NCI-H2196 treated with DMSO at 0.1 percent for 48 hours (cell line): Measurements from ENCODE around the gene ZNF28.
"Not testable (repeated sequence)": the region's sequence is repeated elsewhere in the genome, so short reads cannot be mapped to it uniquely, and the experiment has no call there.

Experiments
- DNase-seq: peaks from one replicate; lab custom pipeline; 2025; ENCODE audit not compliant: unreplicated experiment; lab: John Stamatoyannopoulos, UW

The ZNF28 gene

DNA sequence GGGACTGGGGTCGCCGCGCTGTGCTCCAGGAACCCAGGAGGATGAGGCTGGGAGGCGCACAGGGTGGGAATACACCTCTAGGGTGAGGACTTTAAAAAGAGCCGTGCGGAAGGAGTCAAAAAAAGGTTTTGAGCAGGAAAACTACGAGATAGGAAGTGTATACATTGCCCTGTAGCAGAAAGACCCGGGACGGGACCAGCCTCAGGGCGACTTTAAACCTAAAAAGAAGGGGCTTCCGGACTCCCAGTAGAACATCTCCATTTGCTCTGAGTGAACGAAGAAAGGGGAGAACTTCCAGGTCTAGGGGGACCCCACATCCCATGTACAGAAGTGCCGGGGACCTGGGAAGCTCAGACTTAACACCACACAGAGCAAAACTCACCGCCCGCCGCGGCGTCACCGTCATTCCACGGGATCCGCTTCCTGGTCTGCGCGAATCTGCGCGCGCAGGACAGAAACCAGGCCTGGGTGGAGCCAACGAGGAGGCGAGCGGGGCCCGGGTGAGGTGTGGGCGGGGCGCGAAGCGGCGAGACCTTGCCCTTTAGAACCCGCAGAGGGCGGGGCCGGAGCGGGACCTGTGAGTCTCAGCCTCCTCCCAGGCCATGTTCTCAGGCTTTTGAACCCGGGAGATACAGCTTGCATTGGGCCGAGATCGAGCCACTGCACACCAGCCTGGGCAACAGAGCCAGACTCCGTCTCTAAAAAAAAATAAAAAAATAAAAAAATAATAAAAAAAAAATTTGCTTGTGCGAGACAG, at the start of gene ZNF28:
Gene ZNF28, minus strand, starts transcription at position 430 of the 757 bp plus-strand sequence. CDS start 3,675 bp downstream, outside the sequence.
- peak; percentile 7 for DNase-seq

DNA sequence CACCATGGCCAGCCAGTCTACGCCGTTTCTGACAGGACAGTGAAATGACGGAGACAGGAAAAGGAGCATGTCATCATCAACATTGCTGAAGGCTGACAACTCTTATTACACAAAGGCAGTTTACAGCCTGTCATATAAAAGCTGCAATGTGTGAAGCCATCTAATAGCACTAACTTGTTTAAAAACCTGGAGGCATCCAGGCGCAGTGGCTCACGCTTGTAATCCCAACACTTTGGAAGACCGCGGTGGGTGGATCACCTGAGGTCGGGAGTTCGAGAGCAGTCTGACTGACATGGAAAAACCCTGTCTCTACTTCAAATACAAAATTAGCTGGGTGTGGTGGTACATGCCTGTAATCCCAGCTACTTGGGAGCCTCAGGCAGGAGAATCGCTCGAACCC, 46.6 kb upstream of the ZNF28 start:
- DNase-seq: not testable (repeated sequence)

- peak; percentile 6 for DNase-seq
Measured at GRCh38 chr19:52857378-52858191, 36.2 kb upstream of the ZNF28 start, which contains the start of gene ZNF468. Gene ZNF468 (minus strand): TSS chr19:52857619. CDS start chr19:52854272, 3,347 bp downstream.

DNA sequence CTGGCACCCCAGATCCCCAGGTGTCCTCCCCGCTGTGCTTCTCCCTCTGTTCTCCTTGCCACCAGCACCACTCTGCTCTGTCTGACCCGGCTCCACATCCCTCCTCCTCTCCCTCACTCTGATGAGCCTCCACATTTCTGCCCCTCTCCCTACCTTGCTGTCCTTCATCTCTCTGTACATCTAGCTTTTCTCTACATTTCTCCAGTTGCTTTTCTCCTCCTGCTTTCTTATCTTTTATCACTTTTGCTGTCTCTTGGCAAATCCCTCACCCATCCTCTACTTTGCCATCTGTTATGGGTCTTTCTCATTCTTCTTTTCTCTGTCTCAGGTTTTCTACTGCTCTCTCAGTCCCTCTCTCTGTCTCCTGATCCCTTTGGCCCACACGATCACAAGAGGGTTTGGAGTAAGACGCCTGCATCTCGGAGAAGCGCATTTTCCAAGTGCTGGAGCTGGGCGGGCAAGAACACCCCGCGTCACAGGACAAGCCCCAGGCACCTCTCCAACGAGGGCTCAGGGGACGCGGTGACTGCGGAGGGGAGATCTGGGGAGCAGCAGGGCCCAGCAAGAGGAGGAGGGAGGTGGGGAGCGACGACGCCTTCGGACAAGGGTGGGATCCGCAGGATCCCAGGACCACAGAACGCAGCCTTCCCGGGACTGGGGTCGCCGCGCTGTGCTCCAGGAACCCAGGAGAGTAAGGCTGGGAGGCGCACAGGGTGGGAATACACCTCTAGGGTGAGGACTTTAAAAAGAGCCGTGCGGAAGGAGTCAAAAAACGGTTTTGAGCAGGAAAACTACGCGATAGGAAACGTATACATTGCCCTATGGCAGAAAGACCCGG, 35.3 kb upstream of the ZNF28 start:
- DNase-seq: not testable (repeated sequence)

DNA sequence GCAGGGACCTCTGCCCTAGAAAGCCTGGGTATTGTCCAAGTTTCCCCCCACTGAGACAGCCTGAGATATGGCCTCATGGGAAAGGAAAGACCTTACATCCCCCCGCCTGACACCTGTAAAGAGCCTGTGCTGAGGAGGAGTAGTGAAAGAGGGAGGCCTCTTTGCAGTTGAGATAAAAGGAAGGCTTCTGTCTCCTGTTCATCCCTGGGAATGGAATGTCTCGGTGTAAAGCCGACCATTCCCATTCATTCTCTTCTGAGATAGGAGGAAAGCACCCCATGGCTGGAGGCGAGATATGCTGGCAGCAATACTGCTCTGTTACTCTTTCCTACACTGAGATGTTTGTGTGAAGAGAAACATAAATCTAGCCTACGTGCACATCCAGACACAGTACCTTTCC, 25.9 kb upstream of the ZNF28 start:
- DNase-seq: not testable (repeated sequence)

- DNase-seq: not testable (repeated sequence)
Measured at GRCh38 chr19:52840825-52841465, 19.5 kb upstream of the ZNF28 start.

GRCh38 chr19:52834289-52834688, 12.9 kb upstream of the ZNF28 start:
- DNase-seq: not testable (repeated sequence)

GRCh38 chr19:52833541-52833940, 12.1 kb upstream of the ZNF28 start:
- not testable (repeated sequence) for DNase-seq

GRCh38 chr19:52829866-52830265, 8.4 kb upstream of the ZNF28 start:
- DNase-seq: not testable (repeated sequence)

GRCh38 chr19:52825765-52826164, 4.3 kb upstream of the ZNF28 start:
- no peak for DNase-seq

GRCh38 chr19:52823676-52824075, 2.2 kb upstream of the ZNF28 start:
- DNase-seq: no peak

GRCh38 chr19:52820472-52821203, 795 bp downstream of the ZNF28 start:
- not testable (repeated sequence) for DNase-seq

- DNase-seq: no peak
Measured at GRCh38 chr19:52809801-52810200, 11.6 kb downstream of the ZNF28 start.

DNA sequence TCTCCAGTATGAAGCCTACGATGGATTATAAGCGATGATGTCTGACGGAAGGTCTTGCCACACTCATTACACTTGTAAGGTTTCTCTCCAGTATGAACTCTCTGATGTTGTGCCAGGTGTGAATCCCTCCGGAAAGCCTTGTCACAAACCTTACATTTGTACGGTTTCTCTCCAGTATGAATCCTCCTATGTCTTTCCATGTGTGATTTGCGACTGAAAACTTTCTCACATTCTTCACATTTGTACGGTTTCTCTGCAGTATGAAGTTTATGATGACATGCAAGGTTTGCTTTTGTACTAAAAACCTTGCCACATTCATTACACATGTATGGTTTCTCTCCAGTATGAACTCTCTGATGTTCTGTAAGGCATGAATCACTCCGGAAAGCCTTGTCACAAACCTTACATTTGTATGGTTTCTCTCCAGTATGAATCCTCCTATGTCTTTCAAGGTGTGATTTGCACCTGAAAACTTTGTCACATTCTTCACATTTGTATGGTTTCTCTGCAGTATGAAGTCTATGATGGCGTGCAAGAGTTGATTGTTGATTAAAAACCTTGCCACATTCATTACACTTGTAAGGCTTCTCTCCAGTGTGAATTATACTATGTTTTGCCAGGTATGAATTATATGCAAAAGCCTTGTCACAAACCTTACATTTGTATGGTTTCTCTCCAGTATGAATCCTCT, 21.3 kb downstream of the ZNF28 start:
- DNase-seq: not testable (repeated sequence)

GRCh38 chr19:52789440-52789839, 32.0 kb downstream of the ZNF28 start:
- no peak for DNase-seq

DNA sequence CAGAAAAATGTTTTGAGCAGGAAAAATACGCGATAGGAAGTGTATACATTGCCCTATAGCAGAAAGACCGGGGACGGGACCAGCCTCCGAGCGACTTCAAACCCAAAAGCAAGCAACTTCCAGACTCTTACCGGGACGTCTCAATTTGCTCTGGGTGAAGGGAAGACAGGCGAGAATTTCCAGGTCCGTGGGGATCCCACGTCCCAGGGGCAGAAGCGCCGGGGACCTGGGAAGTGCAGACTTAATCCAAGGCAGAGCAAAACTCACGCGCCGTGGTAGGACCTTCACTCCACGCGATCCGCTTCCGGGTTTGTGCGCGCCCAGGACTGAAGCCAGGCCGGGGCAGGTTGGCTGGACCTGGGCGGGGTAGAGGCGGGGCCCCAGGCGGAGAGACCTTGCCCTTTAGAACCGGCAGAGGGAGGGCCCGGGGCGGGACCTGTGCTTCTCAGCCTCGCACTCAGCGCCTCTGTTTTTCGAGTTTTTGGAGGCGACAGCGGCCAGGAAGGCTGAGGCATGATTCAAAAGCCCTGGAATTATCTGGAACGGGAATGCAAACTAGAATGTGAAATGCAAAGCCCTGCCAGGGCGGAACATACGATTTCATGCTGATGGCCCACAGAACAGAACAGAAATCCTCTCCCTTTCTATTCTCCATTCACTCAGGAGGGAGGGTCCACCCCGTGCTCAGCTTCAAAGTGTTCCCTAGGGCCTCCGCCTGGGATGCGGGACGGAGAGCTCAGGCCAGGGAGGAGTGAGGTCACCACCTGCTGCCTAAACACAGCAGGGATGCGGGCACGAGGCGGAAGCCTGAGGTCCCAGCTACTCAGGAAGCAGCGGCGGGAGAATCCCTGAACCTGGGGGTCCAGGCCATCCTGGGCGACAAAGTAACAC, 34.7 kb downstream of the ZNF28 start, which contains the start of gene ZNF600:
Gene ZNF600, minus strand, starts transcription at position 328 of the 891 bp plus-strand sequence. CDS start 7,903 bp downstream, outside the sequence.
- DNase-seq: peak; percentile 44

- DNase-seq: no peak
Measured at GRCh38 chr19:52786078-52786463, 35.4 kb downstream of the ZNF28 start.

- no peak for DNase-seq
Measured at GRCh38 chr19:52785506-52785905, 35.9 kb downstream of the ZNF28 start.
